SK-N-MC (cell line): ENCODE measurements around the gene ASB5.

Experiments
- DNase-seq: peaks from one replicate; pipeline ENCODE4 v3.0.0-alpha.2; 2011; ENCODE audit warnings: low read depth, low spot score
- H3K27ac ChIP-seq: fragments of 200-600 bp; sonication (generic); 2 replicates; pipeline ENCODE4 v1.5.1; 2016; ENCODE audit warnings: mixed run types
- H3K36me3 ChIP-seq: fragments of 200-600 bp; sonication (generic); 2 replicates; pipeline ENCODE4 v1.6.1; 2017; ENCODE audit warnings: antibody characterized with exemption, low read length, mixed read lengths; ENCODE audit not compliant: insufficient read depth
- H3K4me3 ChIP-seq: fragments of 200-600 bp; sonication (generic); 2 replicates; pipeline ENCODE4 v1.5.1; 2016
- H3K9ac ChIP-seq: fragments of 200-600 bp; sonication (generic); 2 replicates; pipeline ENCODE4 v1.8.0; 2017; ENCODE audit warnings: mixed run types, mixed read lengths; ENCODE audit not compliant: insufficient read length
- H3K9me3 ChIP-seq: fragments of 200-600 bp; sonication (generic); 2 replicates; pipeline ENCODE4 v1.6.1; 2017; ENCODE audit warnings: low read depth, mild to moderate bottlenecking, antibody characterized with exemption, low read length, moderate library complexity, mixed read lengths
- EZH2 ChIP-seq: fragments of 200-600 bp; sonication (generic); IDR thresholded peaks from one replicate; pipeline ENCODE4 v1.6.1; 2017; ENCODE audit warnings: antibody characterized with exemption
- FOXP2 ChIP-seq: optimal IDR thresholded peaks from 2 replicates; pipeline ENCODE3; 2011; ENCODE audit warnings: mild to moderate bottlenecking, moderate library complexity; ENCODE audit not compliant: insufficient read depth; ENCODE audit errors: extremely low read length, control extremely low read depth
- POLR2AphosphoS5 ChIP-seq: IDR thresholded peaks from 2 replicates; pipeline ENCODE4 v1.6.1; 2012; ENCODE audit warnings: mild to moderate bottlenecking, low read depth, low read length, borderline replicate concordance

ASB5 gene

GRCh38 chr4:176268963-176269362 is at the start of gene ASB5:
Gene ASB5, minus strand, starts transcription at chr4:176269222. Its CDS starts 114 bp downstream, at chr4:176269108.
- H3K4me3 ChIP-seq: no peak within 1 kb of the TSS

DNA sequence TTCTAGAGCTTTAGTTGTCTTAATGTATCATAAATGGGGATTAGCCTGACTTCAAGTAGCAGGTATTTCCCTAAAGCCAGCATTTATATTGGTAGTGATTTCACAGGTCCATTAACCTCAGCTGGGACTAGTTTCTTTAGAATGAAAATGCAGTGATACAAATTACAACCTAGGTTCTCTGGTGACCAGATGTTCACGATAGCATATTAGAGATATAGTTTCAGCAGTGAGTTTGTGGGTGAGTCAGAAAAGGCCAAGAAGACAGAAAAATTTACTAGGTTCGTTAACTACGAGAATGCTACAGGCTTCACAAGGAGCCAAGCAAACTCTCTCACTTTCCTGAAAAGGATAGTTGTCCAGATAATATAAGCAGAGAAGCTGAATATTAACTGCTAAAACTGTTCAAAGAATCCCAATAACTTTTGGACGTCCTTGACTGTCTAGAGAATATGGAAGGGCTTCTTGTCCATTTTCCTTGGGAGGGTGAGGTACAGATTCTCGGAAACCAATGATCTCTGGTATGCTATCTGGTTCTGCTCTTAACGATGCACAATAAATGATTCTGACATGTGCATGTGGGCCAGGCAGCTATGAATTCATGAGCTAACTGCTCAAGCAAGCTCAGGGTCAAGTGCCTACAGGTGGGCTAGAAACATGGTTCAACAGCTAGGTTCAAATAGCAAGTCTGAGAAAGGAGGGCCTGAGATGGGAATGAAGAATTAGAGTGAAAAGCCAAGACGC is 44.7 kb upstream of the ASB5 start:
- no peak overlapping the region for H3K9ac ChIP-seq
- no peaks in the 10 kb centered on the region for H3K36me3 ChIP-seq
- H3K4me3 ChIP-seq: no peak overlapping the region
- TF ChIP-seq POLR2AphosphoS5 (no peak), FOXP2 (no peak), EZH2 (no peak)
- H3K9me3 ChIP-seq: no peaks in the 10 kb centered on the region
- no peak for DNase-seq
- H3K27ac ChIP-seq: no peak overlapping the region

More at GRCh38 chr4:176268963-176269362, at the start of gene ASB5:
- no peaks in the 10 kb centered on the region for H3K9me3 ChIP-seq
- no peak within 1 kb of the TSS for H3K27ac ChIP-seq
- H3K36me3 ChIP-seq: no peaks in the 10 kb centered on the region
- no peak for TF ChIP-seq FOXP2
- TF ChIP-seq POLR2AphosphoS5: no peak
- TF ChIP-seq EZH2: no peak
- no peak for DNase-seq
- no peak within 1 kb of the TSS for H3K9ac ChIP-seq

DNA sequence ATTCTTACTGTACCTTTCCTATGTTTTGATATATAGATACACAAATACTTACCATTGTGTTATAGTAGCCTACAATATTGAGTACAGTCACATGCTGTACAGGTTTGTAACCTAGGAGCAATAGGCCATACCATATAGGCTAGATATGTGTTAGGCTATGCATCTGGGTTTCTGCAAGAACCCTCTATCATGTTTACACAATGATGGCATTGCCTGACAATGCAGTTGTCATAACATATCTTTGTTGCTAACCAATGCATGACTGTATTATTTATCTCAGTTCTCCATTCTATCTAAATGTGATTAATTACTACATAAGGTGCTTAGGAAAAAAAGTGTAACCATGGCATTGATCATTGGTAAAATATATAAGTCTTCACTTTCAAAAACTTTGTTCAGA is 40.8 kb upstream of the ASB5 start:
- no peak overlapping the region for H3K27ac ChIP-seq
- TF ChIP-seq POLR2AphosphoS5: no peak
- no peak for TF ChIP-seq FOXP2
- no peak for TF ChIP-seq EZH2

GRCh38 chr4:176309046-176309445 is 40.0 kb upstream of the ASB5 start:
- TF ChIP-seq EZH2 (no peak), POLR2AphosphoS5 (no peak), FOXP2 (no peak)
- H3K9me3 ChIP-seq: no peaks in the 10 kb centered on the region
- H3K36me3 ChIP-seq: no peaks in the 10 kb centered on the region
- no peak overlapping the region for H3K9ac ChIP-seq
- no peak overlapping the region for H3K4me3 ChIP-seq
- DNase-seq: no peak
- no peak overlapping the region for H3K27ac ChIP-seq

More for the DNA sequence above, 40.8 kb upstream of the ASB5 start:
- H3K36me3 ChIP-seq: no peaks in the 10 kb centered on the region
- no peaks in the 10 kb centered on the region for H3K9me3 ChIP-seq
- H3K4me3 ChIP-seq: no peak overlapping the region
- no peak for DNase-seq
- no peak overlapping the region for H3K9ac ChIP-seq

- H3K9ac ChIP-seq: no peak overlapping the region
- H3K27ac ChIP-seq: no peak overlapping the region
- no peak overlapping the region for H3K4me3 ChIP-seq
- TF ChIP-seq EZH2: no peak
- TF ChIP-seq POLR2AphosphoS5: no peak
- no peak for TF ChIP-seq FOXP2
- no peaks in the 10 kb centered on the region for H3K36me3 ChIP-seq
- H3K9me3 ChIP-seq: no peaks in the 10 kb centered on the region
- DNase-seq: no peak
These were observed 39.4 kb upstream of the ASB5 start for GRCh38 chr4:176308441-176308840.

- H3K27ac ChIP-seq: no peak overlapping the region
- no peak for DNase-seq
- TF ChIP-seq POLR2AphosphoS5 (no peak), FOXP2 (no peak), EZH2 (no peak)
These were observed 38.6 kb upstream of the ASB5 start for GRCh38 chr4:176307666-176307930.

DNA sequence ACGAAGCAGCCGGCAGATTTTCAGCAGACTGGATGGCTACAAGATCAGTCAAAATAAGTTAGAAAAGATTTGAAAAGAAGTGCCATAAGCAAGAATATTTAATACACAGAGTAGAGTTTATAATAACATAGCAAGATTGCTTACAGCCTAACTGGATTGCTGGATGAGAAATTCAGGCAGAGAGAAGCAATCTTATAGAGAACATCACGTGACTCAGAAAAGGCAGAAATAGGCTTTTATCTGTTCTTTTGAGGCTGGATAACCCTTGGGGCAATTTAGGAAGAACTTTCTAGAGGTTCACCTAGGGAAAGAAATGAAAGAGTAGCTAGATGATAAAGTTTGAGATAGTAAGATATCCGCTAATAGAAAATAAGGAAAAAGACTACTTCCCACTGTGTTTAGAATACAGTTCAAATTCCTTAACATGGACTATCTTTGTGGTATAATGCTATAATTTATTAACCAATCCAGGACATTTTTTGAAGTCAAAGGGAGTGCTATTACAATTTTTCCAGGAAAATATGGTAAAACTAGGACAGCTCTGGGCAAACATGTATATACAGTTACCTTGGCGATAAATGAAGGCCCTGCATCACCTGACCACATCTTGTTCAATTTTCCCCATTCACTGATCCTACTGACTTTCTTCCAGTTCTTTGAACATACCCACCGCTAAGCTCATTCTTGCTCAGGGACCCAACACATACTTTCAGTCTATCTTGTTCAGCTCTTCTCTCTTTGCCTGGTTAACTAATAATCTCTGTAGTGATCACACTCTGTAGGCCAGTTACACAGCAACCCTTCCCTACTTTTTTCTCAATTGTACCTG is 38.0 kb upstream of the ASB5 start:
- H3K4me3 ChIP-seq: no peak overlapping the region
- DNase-seq: no peak
- H3K9ac ChIP-seq: no peak overlapping the region
- TF ChIP-seq FOXP2 (no peak), POLR2AphosphoS5 (no peak), EZH2 (no peak)
- no peak overlapping the region for H3K27ac ChIP-seq
- H3K36me3 ChIP-seq: no peaks in the 10 kb centered on the region
- no peaks in the 10 kb centered on the region for H3K9me3 ChIP-seq

More at GRCh38 chr4:176307666-176307930, 38.6 kb upstream of the ASB5 start:
- no peak overlapping the region for H3K9ac ChIP-seq
- H3K36me3 ChIP-seq: no peaks in the 10 kb centered on the region
- no peak overlapping the region for H3K4me3 ChIP-seq
- no peaks in the 10 kb centered on the region for H3K9me3 ChIP-seq

DNA sequence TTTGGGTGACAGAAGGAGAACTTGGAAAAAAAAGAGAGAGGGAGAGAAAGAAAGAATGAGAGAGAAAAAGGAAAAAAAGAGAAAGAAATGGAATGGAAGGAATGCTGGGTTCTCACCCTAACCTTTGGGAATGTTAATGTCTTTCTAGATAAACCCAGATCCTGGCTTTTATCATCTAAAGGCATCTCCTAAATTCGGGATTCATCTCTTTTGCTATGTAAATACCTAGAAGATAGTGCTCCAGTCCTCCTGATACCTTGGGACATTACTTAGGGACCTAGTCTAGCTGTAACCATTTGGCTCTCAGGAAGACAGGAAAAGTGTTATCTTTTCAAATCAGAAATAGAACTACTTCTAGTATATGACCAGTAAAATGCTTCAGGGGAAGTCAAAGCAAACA is 34.9 kb upstream of the ASB5 start:
- H3K9ac ChIP-seq: no peak overlapping the region
- no peak for TF ChIP-seq EZH2
- no peak for TF ChIP-seq POLR2AphosphoS5
- no peak for TF ChIP-seq FOXP2
- no peaks in the 10 kb centered on the region for H3K9me3 ChIP-seq
- H3K4me3 ChIP-seq: no peak overlapping the region
- no peak for DNase-seq
- no peak overlapping the region for H3K27ac ChIP-seq
- no peaks in the 10 kb centered on the region for H3K36me3 ChIP-seq
